Measurements from ENCODE around the gene TCEANC2. TPM values are rescaled to one million over a fixed set of nuclear protein-coding genes. Genes with fewer than 3 reads are reported as not detected.

Gene TCEANC2
- total RNA-seq, 1 donor: 3.0 TPM

DNA sequence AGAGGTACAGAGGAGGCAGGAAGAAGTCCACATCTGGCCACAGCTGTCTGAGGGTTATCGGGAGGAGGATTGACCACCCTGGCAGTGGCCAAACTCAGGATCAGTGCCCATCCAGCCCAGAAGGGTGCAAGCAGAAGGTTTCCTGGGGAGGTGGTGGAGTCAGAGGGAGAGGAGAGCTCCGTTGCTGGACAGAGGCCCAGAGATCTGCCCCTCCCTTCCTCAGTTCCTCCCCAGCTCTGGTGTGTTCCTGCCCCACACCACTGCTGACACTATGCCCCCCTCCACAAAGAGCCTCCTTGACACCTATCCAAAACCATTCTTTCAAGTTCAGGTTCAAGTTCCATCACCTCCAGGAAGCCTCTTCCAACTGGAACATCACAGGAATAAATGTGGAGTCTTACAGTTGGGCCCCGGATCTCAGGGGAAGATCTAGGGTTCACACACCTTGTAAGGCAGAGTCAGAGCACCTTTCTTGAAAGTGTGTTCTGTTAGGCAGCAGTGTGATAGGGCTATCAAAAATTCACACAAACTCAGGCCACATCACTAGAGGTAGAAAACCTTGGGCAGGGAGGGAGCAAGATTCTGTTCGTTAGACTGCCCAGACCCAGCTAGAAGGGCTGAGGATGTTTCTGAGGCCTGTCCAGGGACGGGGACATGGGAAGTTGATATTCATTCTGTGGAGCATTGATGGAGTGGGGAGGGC is 42.8 kb upstream of the TCEANC2 start:
- H3K4me3 ChIP-seq (ENCODE audit: low read depth, low read length): no peak overlapping the region
- TF ChIP-seq CTCF (IDR thresholded peaks at IDR 0.05; ENCODE audit: insufficient read depth, low read depth, low read length): no peak

DNA sequence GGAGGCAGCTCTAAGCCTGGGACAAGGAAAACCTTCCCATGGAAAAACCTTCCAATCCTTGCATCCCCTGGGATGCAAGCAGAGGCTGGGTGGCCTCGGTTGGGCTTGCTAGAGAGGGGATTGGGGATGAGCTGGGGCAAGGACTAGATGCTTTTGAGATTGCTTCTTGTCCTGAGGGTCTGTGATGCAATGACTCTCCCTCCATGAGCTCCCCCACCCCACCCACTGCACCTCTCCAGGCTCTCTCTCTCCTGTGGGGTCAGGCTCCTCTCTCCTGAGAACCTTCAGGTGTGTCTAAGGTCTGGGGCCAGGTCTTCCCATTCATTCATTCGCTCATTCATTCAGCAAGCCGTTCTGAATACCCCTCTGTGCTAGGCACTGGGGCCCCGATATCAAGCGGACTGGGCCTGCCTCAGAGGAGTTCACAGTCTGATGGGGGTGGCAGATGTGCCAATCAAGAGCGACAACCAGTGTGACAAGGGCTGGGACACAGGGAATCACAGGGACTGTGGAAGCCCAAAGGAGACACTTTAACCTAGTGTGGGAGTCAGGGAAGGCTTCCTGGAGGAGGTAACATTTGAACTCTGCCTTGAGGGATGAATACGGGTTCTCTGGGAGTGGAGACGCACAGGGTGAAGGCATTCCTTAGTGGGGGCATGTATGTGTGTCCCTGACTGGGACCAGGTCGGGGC is 41.9 kb upstream of the TCEANC2 start:
- no peak for TF ChIP-seq CTCF (IDR thresholded peaks at IDR 0.05; ENCODE audit: insufficient read depth, low read depth, low read length)
- DNase-seq (ENCODE audit: low read depth): no peak

More for the DNA sequence above, 42.8 kb upstream of the TCEANC2 start:
- DNase-seq (ENCODE audit: low read depth): no peak

GRCh38 chr1:54012008-54012325 is 41.4 kb upstream of the TCEANC2 start:
- TF ChIP-seq CTCF (IDR thresholded peaks at IDR 0.05; ENCODE audit: insufficient read depth, low read depth, low read length): no peak
- no peak overlapping the region for H3K4me3 ChIP-seq (ENCODE audit: low read depth, low read length)

More for the DNA sequence above, 41.9 kb upstream of the TCEANC2 start:
- no peak overlapping the region for H3K4me3 ChIP-seq (ENCODE audit: low read depth, low read length)

GRCh38 chr1:54012863-54013262 is 40.5 kb upstream of the TCEANC2 start:
- no peak overlapping the region for H3K4me3 ChIP-seq (ENCODE audit: low read depth, low read length)
- TF ChIP-seq CTCF (IDR thresholded peaks at IDR 0.05; ENCODE audit: insufficient read depth, low read depth, low read length): no peak
- no peak for DNase-seq (ENCODE audit: low read depth)

More at GRCh38 chr1:54012008-54012325, 41.4 kb upstream of the TCEANC2 start:
- no peak for DNase-seq (ENCODE audit: low read depth)

- no peak overlapping the region for H3K4me3 ChIP-seq (ENCODE audit: low read depth, low read length)
- TF ChIP-seq CTCF (IDR thresholded peaks at IDR 0.05; ENCODE audit: insufficient read depth, low read depth, low read length): no peak
- DNase-seq (ENCODE audit: low read depth): no peak
Observed at GRCh38 chr1:54013393-54014008, 39.9 kb upstream of the TCEANC2 start.

DNA sequence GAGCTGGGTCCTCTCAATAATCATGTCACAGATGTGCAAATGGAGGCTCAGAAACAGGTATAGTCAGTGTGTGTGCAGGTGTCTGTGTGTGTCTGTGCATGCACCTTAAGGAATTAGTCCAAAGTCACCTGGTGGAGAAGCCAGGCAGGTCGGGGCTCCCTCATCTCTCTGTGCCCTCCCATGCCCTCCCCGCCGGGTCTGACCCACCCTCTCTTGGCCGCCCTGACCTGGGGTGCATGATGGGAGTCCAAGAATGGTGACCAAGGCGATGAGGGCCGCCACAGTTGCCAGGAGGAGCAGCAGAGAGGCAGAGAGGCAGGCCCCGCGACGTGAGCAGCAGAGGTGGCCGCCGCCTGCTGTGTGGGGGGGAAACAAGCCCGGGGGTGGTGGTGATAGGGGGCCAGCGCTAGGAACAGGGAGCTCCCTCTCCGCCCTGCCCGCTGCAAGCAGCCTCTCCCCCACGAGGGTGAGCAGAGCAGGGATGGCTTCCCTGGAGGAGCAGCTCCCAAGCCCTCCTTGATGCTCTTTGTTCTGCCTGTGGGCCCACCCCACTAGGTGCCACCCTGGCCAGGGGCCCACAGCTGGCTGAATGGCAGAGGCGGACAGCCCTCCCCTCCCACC is 39.3 kb upstream of the TCEANC2 start:
- H3K4me3 ChIP-seq (ENCODE audit: low read depth, low read length): no peak overlapping the region
- DNase-seq (ENCODE audit: low read depth): no peak
- TF ChIP-seq CTCF (IDR thresholded peaks at IDR 0.05; ENCODE audit: insufficient read depth, low read depth, low read length): no peak
